Erythroblast (primary cell): Measurements from ENCODE around the gene ADAM15.

Experiments used
- GATA1 ChIP-seq: IDR thresholded peaks from 2 replicates; pipeline ENCODE4 v1.6.1; 2011; ENCODE audit warnings: low read depth, mild to moderate bottlenecking, control low read depth, low read length, moderate library complexity
- POLR2A ChIP-seq: IDR thresholded peaks from 2 replicates; pipeline ENCODE4 v1.6.1; 2011; ENCODE audit warnings: mild to moderate bottlenecking, low read length

GRCh38 chr1:155023627-155024026, 27.5 kb upstream of the ADAM15 start:
- TF ChIP-seq POLR2A (no peak), GATA1 (no peak)
